NT2/D1 (cell line): ENCODE measurements around the gene GREB1.

Source experiments
- DNase-seq: peaks from one replicate; pipeline ENCODE4 v3.0.0-alpha.2; 2011; ENCODE audit warnings: low read depth, low spot score
- H3K27me3 ChIP-seq: 2 replicates; pipeline ENCODE4 v1.6.0; 2011; ENCODE audit warnings: mild to moderate bottlenecking; ENCODE audit not compliant: insufficient read length, insufficient read depth
- H3K36me3 ChIP-seq: 2 replicates; pipeline ENCODE4 v1.6.1; 2011; ENCODE audit warnings: mild to moderate bottlenecking, low read length, mixed read lengths; ENCODE audit not compliant: insufficient read depth, insufficient read length
- H3K4me1 ChIP-seq: 2 replicates; pipeline ENCODE4 v1.5.1; 2011; ENCODE audit not compliant: insufficient read depth, insufficient read length
- H3K4me3 ChIP-seq: 2 replicates; pipeline ENCODE4 v1.5.1; 2011; ENCODE audit warnings: low read depth; ENCODE audit not compliant: insufficient read length
- H3K9ac ChIP-seq: 2 replicates; pipeline ENCODE4 v1.6.0; 2011; ENCODE audit warnings: low read depth; ENCODE audit not compliant: insufficient read length
- H3K9me3 ChIP-seq: 2 replicates; pipeline ENCODE4 v1.5.1; 2011; ENCODE audit warnings: mild to moderate bottlenecking, low read length; ENCODE audit not compliant: insufficient read depth
- SUZ12 ChIP-seq: IDR thresholded peaks from 2 replicates; pipeline ENCODE4 v1.6.1; 2011; ENCODE audit not compliant: insufficient read length, insufficient read depth; ENCODE audit errors: extremely low read depth
- YY1 ChIP-seq: IDR thresholded peaks from 2 replicates; pipeline ENCODE4 v1.6.1; 2011; ENCODE audit not compliant: insufficient read length, insufficient read depth
- ZNF274 ChIP-seq: IDR thresholded peaks from 2 replicates; pipeline ENCODE4 v1.6.1; 2011; ENCODE audit warnings: mild to moderate bottlenecking, low read depth, low read length

Gene GREB1

DNA sequence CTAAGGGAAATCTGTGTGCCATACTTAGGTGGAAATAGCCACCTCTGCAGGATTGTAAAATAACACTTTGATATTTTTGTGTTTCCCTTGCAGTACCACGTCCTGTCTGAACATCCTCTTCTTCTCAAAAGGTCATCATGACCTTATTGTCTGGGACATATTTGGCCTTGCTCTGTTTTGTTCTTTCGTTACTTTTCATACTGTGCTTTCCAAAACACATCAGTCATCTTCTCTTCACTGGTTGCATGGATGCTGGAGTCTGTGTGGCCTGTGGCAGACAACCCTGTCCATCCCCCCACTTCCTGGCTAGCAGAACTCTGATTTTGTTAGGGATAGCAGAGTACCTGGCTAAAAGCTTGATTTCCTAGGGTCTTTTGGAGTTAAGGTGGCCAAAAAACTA, 9.4 kb upstream of the GREB1 start:
- H3K36me3 ChIP-seq, result no peaks in the 10 kb centered on the region
- TF ChIP-seq YY1 (no peak), SUZ12 (no peak), ZNF274 (no peak)
- peaks cover 8% of the 10 kb centered on the region; the same call in 1 of the 2 replicates for H3K9me3 ChIP-seq
- H3K4me1 ChIP-seq, result no peaks in the 10 kb centered on the region
- no peak overlapping the region for H3K9ac ChIP-seq
- no peak overlapping the region for H3K4me3 ChIP-seq
- no peak for DNase-seq
- no peaks in the 10 kb centered on the region for H3K27me3 ChIP-seq

- no peak for DNase-seq
- H3K27me3 ChIP-seq, result no peaks in the 10 kb centered on the region
- no peak overlapping the region for H3K4me3 ChIP-seq
- H3K4me1 ChIP-seq, result no peaks in the 10 kb centered on the region
- no peak for TF ChIP-seq ZNF274
- TF ChIP-seq YY1, result no peak
- TF ChIP-seq SUZ12, result no peak
- peaks cover 8% of the 10 kb centered on the region; the same call in 1 of the 2 replicates for H3K9me3 ChIP-seq
- no peak overlapping the region for H3K9ac ChIP-seq
- no peaks in the 10 kb centered on the region for H3K36me3 ChIP-seq
Observed at GRCh38 chr2:11525762-11526161, 8.1 kb upstream of the GREB1 start.

GRCh38 chr2:11527001-11527400, 6.8 kb upstream of the GREB1 start:
- TF ChIP-seq ZNF274 (no peak), YY1 (no peak), SUZ12 (no peak)
- Histone ChIP-seq H3K36me3 (no peaks in the 10 kb centered on the region), H3K27me3 (no peaks in the 10 kb centered on the region), H3K4me1 (no peaks in the 10 kb centered on the region), H3K4me3 (no peak overlapping the region), H3K9me3 (peaks cover 8% of the 10 kb centered on the region; the same call in 1 of the 2 replicates), H3K9ac (no peak overlapping the region)
- DNase-seq, result no peak

GRCh38 chr2:11528228-11528627, 5.6 kb upstream of the GREB1 start:
- H3K4me1 ChIP-seq, result no peaks in the 10 kb centered on the region
- H3K4me3 ChIP-seq, result no peak overlapping the region
- no peaks in the 10 kb centered on the region for H3K27me3 ChIP-seq
- H3K36me3 ChIP-seq, result no peaks in the 10 kb centered on the region
- TF ChIP-seq YY1 (no peak), SUZ12 (no peak), ZNF274 (no peak)
- H3K9me3 ChIP-seq, result no peaks in the 10 kb centered on the region
- H3K9ac ChIP-seq, result no peak overlapping the region
- no peak for DNase-seq

DNA sequence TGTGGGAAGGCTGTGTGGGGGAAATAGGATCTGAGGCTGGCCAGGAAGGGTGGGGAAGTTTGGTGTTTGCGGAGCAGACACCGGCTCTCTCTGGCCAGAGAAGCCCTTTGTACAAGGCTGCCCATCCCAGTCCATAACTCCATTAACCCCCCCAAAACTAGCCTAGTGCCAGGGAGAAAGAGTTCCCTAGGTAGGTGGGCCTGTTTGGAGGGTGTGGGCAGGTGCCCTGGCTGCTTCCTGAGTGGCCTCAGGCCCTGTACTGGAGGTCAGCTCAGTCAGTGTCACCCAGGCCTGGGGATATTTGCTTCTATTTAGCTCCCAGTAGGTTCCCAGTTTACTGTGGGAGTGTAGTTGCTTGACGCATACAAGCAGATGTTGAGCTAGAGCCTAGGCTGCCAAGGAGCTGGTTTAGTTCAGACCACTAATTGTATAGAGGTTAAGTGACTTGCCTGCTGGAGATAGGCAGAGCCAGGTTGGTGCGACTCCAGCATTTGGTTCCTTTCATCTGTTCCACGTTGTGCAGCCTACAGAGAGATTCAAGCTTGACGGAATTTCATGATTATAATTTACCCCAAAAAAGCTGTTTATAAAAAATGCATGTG, 2.9 kb upstream of the GREB1 start:
- TF ChIP-seq YY1, result no peak
- no peak for TF ChIP-seq ZNF274
- TF ChIP-seq SUZ12, result no peak
- no peak overlapping the region for H3K9ac ChIP-seq

DNA sequence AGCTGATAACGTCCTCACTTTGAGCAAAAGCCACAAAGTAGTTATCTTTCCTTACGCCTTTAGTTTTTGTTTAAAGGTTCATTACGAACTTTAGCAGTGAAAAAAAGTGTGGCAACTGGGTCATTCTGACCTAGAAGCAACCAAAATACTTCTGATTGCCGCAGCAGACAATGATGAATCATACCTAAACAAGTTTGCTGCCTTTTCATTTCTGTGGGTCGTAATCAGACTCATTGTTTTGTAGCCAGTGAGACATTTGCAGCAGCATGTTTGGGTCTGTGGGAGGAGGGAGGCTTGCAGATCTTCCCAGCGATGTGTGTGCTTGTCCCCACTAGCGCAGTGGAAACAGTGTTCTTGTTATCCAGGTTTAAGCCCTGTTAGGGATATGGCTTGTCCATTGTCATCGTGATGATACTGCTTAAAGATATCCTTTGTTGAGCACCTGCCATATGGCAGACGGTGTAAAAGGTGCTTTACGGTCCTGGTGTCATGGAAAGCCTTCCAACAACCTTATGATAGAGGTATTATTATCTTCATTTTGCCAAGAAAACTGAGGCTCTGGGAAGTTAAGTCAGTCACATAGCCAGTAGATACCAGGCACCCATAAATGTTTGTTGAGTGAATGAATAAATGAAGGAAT, 1.3 kb upstream of the GREB1 start:
- DNase-seq, result no peak
- H3K4me3 ChIP-seq, result no peak overlapping the region
- no peaks in the 10 kb centered on the region for H3K9me3 ChIP-seq
- no peaks in the 10 kb centered on the region for H3K4me1 ChIP-seq
- H3K9ac ChIP-seq, result no peak overlapping the region
- no peaks in the 10 kb centered on the region for H3K27me3 ChIP-seq
- TF ChIP-seq ZNF274, result no peak
- no peak for TF ChIP-seq YY1
- TF ChIP-seq SUZ12, result no peak
- H3K36me3 ChIP-seq, result no peaks in the 10 kb centered on the region

More for the DNA sequence above, 2.9 kb upstream of the GREB1 start:
- Histone ChIP-seq H3K4me3 (no peak overlapping the region), H3K9me3 (no peaks in the 10 kb centered on the region), H3K27me3 (no peaks in the 10 kb centered on the region), H3K36me3 (no peaks in the 10 kb centered on the region), H3K4me1 (no peaks in the 10 kb centered on the region)
- no peak for DNase-seq

DNA sequence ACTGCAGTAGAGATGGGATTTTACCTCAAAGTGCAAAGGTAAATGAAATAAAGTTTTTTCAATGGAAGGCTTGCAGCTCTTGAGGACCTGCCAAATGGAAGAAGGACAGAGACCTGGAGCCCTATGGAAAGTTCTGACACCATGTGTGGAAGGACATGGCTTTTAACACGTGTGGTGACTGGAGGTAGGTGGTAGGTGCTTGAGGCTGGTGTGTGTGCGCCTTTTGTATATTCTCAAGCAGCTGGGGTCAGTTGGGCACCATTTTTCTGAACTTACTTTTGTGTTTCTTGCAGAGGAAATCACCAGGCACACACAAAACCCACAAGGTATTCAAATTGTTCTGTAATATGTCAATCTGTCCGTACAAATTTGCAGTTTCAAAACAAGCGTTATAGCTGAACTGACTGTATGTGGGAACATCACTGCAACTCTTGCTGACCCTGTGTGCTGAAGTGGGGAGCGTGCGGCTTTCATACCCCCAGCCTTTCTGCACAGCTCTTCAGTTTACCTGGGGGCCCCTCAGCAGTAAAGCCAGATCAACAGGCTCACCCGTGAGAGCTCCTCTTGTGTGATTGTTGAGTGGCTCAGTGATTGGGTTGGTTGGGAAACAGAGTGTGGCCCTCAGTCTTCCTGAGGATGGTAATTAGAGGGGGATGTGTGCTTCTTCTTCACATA, 363 bp downstream of the GREB1 start:
- Histone ChIP-seq H3K27me3 (no peaks in the 10 kb centered on the region), H3K4me3 (no peak overlapping the region), H3K9ac (no peak overlapping the region), H3K36me3 (no peaks in the 10 kb centered on the region), H3K9me3 (no peaks in the 10 kb centered on the region), H3K4me1 (peaks cover 1% of the 10 kb centered on the region)
- no peak for DNase-seq
- no peak for TF ChIP-seq SUZ12
- no peak for TF ChIP-seq ZNF274
- TF ChIP-seq YY1, result no peak
